GM23338 (cell line): ENCODE results near the gene TMEM114.

ENCODE experiments used
- CTCF ChIP-seq, 2 experiments: fragments of 200-600 bp in 1 of 2; sonication (generic) in 1 of 2; conservative IDR thresholded peaks; 2 replicates each; pipeline versions ENCODE4 v1.5.1 to v1.6.1; 2016 to 2017; ENCODE audit warnings: antibody characterized with exemption in 2 of 2, low read depth in 2 of 2, mild to moderate bottlenecking in 2 of 2, moderate library complexity in 1 of 2
- POLR2AphosphoS5 ChIP-seq: IDR thresholded peaks from 2 replicates; pipeline ENCODE4 v1.6.1; 2016; ENCODE audit warnings: antibody characterized with exemption, low read depth

DNA sequence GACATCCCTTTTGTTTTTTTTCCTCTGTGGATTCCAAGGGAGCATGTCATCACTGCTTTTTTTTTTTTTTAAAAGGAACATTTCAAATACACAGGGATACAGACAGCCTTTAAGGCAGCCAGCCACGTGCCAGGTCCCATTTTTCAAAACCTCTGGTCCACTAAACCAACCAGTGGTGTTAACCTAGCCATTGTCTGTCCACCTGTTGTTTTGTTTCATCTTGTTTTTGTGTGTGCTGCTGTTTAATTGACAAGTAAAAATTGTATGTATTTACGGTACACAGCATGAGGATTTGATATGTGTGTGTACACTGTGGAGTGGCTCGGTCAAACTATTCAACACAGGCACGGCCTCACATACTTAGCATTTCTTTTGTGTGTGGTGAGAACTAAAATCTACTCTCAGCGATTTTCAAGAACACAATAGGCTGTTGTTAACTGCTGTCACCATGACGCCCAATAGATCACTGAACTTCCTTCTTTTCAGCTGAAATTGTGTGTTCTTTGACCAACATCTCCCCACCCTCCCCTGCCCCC, 19.2 kb downstream of the TMEM114 start:
- TF ChIP-seq POLR2AphosphoS5 (no peak), CTCF (conservative IDR thresholded peaks at IDR 0.05; ENCODE audit: low read depth in 2 of 2) (no peak)
